ENCODE results near the gene HMCN2.

HMCN2 gene

GRCh38 chr9:130458804-130459067, 193.2 kb downstream of the HMCN2 start:
- Histone ChIP-seq H3K18ac (ENCODE audit: low read depth in 1 of 2, low read length in 2 of 2) (no peak overlapping the region), H3K14ac (ENCODE audit: low read length in 2 of 2) (no peak overlapping the region), H4K91ac (ENCODE audit: low read length) (no peak overlapping the region), H3K4me1 (ENCODE audit: control insufficient read depth, insufficient read depth, low read depth, low read length) (peaks cover 6% of the 10 kb centered on the region), H4K8ac (ENCODE audit: low read length) (no peak overlapping the region), H2AFZ (ENCODE audit: low read depth, low read length) (no peak overlapping the region), H2BK15ac (ENCODE audit: low read depth, poor library complexity, severe bottlenecking) (no peak overlapping the region), H3K4me3 (ENCODE audit: insufficient read depth in 1 of 2, low read depth in 1 of 2, low read length in 2 of 2) (no peak overlapping the region), H3K36me3 (ENCODE audit: control insufficient read depth in 1 of 2, insufficient read depth in 2 of 2, low read depth in 1 of 2, low read length in 2 of 2) (peaks cover 57 to 68% of the 10 kb centered on the region in 2 experiments), H3K27ac (ENCODE audit: low read length, poor library complexity, severe bottlenecking) (no peak overlapping the region), H2BK120ac (ENCODE audit: low read depth, low read length) (no peak overlapping the region), H3K79me1 (replicated peaks; ENCODE audit: low read length, poor library complexity, severe bottlenecking) (peaks cover 6% of the 10 kb centered on the region), H3K9me3 (ENCODE audit: control insufficient read depth, low read length) (no peaks in the 10 kb centered on the region), H2AK5ac (ENCODE audit: low read length, severe bottlenecking) (no peak overlapping the region), H3K23ac (ENCODE audit: low read length in 2 of 2) (no peak overlapping the region), H3K4me2 (ENCODE audit: low read length, poor library complexity, severe bottlenecking) (no peak overlapping the region), H3K27me3 (ENCODE audit: control insufficient read depth in 1 of 2, insufficient read depth in 1 of 2, low read length in 2 of 2) (no peaks in the 10 kb centered on the region), H3K4ac (ENCODE audit: low read depth in 1 of 2, low read length in 2 of 2) (no peak overlapping the region), H3K9ac (ENCODE audit: low read length) (no peak overlapping the region), H2BK5ac (ENCODE audit: low read depth, low read length, poor library complexity, severe bottlenecking) (no peak overlapping the region), H2BK12ac (ENCODE audit: low read length in 2 of 2) (no peak overlapping the region)
- no peak for DNase-seq
- 93% methylated on average over 5 of the region's 5 CpGs for WGBS

- Histone ChIP-seq H2BK120ac (ENCODE audit: low read depth, low read length) (no peak overlapping the region), H2AFZ (ENCODE audit: low read depth, low read length) (no peak overlapping the region), H3K18ac (ENCODE audit: low read depth in 1 of 2, low read length in 2 of 2) (no peak overlapping the region), H3K14ac (ENCODE audit: low read length in 2 of 2) (no peak overlapping the region), H3K9me3 (ENCODE audit: control insufficient read depth, low read length) (no peaks in the 10 kb centered on the region), H2BK15ac (ENCODE audit: low read depth, poor library complexity, severe bottlenecking) (no peak overlapping the region), H3K4me3 (ENCODE audit: insufficient read depth in 1 of 2, low read depth in 1 of 2, low read length in 2 of 2) (no peak overlapping the region), H4K91ac (ENCODE audit: low read length) (no peak overlapping the region), H4K8ac (ENCODE audit: low read length) (no peak overlapping the region), H3K27me3 (ENCODE audit: control insufficient read depth in 1 of 2, insufficient read depth in 1 of 2, low read length in 2 of 2) (no peaks in the 10 kb centered on the region), H3K36me3 (ENCODE audit: control insufficient read depth in 1 of 2, insufficient read depth in 2 of 2, low read depth in 1 of 2, low read length in 2 of 2) (peaks cover 57 to 69% of the 10 kb centered on the region in 2 experiments), H3K4me2 (ENCODE audit: low read length, poor library complexity, severe bottlenecking) (no peak overlapping the region), H2BK5ac (ENCODE audit: low read depth, low read length, poor library complexity, severe bottlenecking) (no peak overlapping the region), H3K27ac (ENCODE audit: low read length, poor library complexity, severe bottlenecking) (no peak overlapping the region), H2BK12ac (ENCODE audit: low read length in 2 of 2) (no peak overlapping the region), H3K79me1 (replicated peaks; ENCODE audit: low read length, poor library complexity, severe bottlenecking) (peaks cover 4% of the 10 kb centered on the region), H2AK5ac (ENCODE audit: low read length, severe bottlenecking) (no peak overlapping the region), H3K4ac (ENCODE audit: low read depth in 1 of 2, low read length in 2 of 2) (no peak overlapping the region), H3K23ac (ENCODE audit: low read length in 2 of 2) (no peak overlapping the region), H3K4me1 (ENCODE audit: control insufficient read depth, insufficient read depth, low read depth, low read length) (peaks cover 2% of the 10 kb centered on the region), H3K9ac (ENCODE audit: low read length) (no peak overlapping the region)
- DNase-seq, result no peak
- 98% methylated on average over 6 of the region's 8 CpGs for WGBS
Measured at GRCh38 chr9:130459151-130459550, 193.6 kb downstream of the HMCN2 start.

- Histone ChIP-seq H3K27ac (ENCODE audit: low read length, poor library complexity, severe bottlenecking) (no peak overlapping the region), H2AFZ (ENCODE audit: low read depth, low read length) (no peak overlapping the region), H3K27me3 (ENCODE audit: control insufficient read depth in 1 of 2, insufficient read depth in 1 of 2, low read length in 2 of 2) (no peaks in the 10 kb centered on the region), H3K18ac (ENCODE audit: low read depth in 1 of 2, low read length in 2 of 2) (no peak overlapping the region), H4K91ac (ENCODE audit: low read length) (no peak overlapping the region), H2BK5ac (ENCODE audit: low read depth, low read length, poor library complexity, severe bottlenecking) (no peak overlapping the region), H4K8ac (ENCODE audit: low read length) (no peak overlapping the region), H3K4ac (ENCODE audit: low read depth in 1 of 2, low read length in 2 of 2) (no peak overlapping the region), H3K9me3 (ENCODE audit: control insufficient read depth, low read length) (no peaks in the 10 kb centered on the region), H3K23ac (ENCODE audit: low read length in 2 of 2) (no peak overlapping the region), H3K79me1 (replicated peaks; ENCODE audit: low read length, poor library complexity, severe bottlenecking) (peaks cover 2% of the 10 kb centered on the region), H3K14ac (ENCODE audit: low read length in 2 of 2) (no peak overlapping the region), H3K4me1 (ENCODE audit: control insufficient read depth, insufficient read depth, low read depth, low read length) (no peaks in the 10 kb centered on the region), H3K36me3 (ENCODE audit: control insufficient read depth in 1 of 2, insufficient read depth in 2 of 2, low read depth in 1 of 2, low read length in 2 of 2) (peaks cover 52 to 74% of the 10 kb centered on the region in 2 experiments), H3K9ac (ENCODE audit: low read length) (no peak overlapping the region), H2BK12ac (ENCODE audit: low read length in 2 of 2) (no peak overlapping the region), H3K4me3 (ENCODE audit: insufficient read depth in 1 of 2, low read depth in 1 of 2, low read length in 2 of 2) (no peak overlapping the region), H3K4me2 (ENCODE audit: low read length, poor library complexity, severe bottlenecking) (no peak overlapping the region), H2BK120ac (ENCODE audit: low read depth, low read length) (no peak overlapping the region), H2BK15ac (ENCODE audit: low read depth, poor library complexity, severe bottlenecking) (no peak overlapping the region), H2AK5ac (ENCODE audit: low read length, severe bottlenecking) (no peak overlapping the region)
- DNase-seq, result no peak
- 83% methylated on average over 11 of the region's 11 CpGs for WGBS
Measured at GRCh38 chr9:130459941-130460669, 194.5 kb downstream of the HMCN2 start.

GRCh38 chr9:130461218-130461630, 195.7 kb downstream of the HMCN2 start:
- peak; percentile 32 for DNase-seq
- H2BK120ac ChIP-seq (ENCODE audit: low read depth, low read length), result no peak overlapping the region
- no peak overlapping the region for H3K4me3 ChIP-seq (ENCODE audit: insufficient read depth in 1 of 2, low read depth in 1 of 2, low read length in 2 of 2)
- no peaks in the 10 kb centered on the region for H3K4me1 ChIP-seq (ENCODE audit: control insufficient read depth, insufficient read depth, low read depth, low read length)
- no peak overlapping the region for H2AK5ac ChIP-seq (ENCODE audit: low read length, severe bottlenecking)
- H2BK12ac ChIP-seq (ENCODE audit: low read length in 2 of 2), result no peak overlapping the region
- H3K18ac ChIP-seq (ENCODE audit: low read depth in 1 of 2, low read length in 2 of 2), result no peak overlapping the region
- H3K4me2 ChIP-seq (ENCODE audit: low read length, poor library complexity, severe bottlenecking), result no peak overlapping the region
- 22% methylated on average over 16 of the region's 22 CpGs for WGBS
- no peak overlapping the region for H3K14ac ChIP-seq (ENCODE audit: low read length in 2 of 2)
- H2BK5ac ChIP-seq (ENCODE audit: low read depth, low read length, poor library complexity, severe bottlenecking), result no peak overlapping the region
- H3K79me1 ChIP-seq (replicated peaks; ENCODE audit: low read length, poor library complexity, severe bottlenecking), result peaks cover 2% of the 10 kb centered on the region
- no peak overlapping the region for H3K27ac ChIP-seq (ENCODE audit: low read length, poor library complexity, severe bottlenecking)
- H3K9me3 ChIP-seq (ENCODE audit: control insufficient read depth, low read length), result no peaks in the 10 kb centered on the region
- no peak overlapping the region for H3K23ac ChIP-seq (ENCODE audit: low read length in 2 of 2)
- peaks cover 55 to 78% of the 10 kb centered on the region in 2 experiments for H3K36me3 ChIP-seq (ENCODE audit: control insufficient read depth in 1 of 2, insufficient read depth in 2 of 2, low read depth in 1 of 2, low read length in 2 of 2)
- no peaks in the 10 kb centered on the region for H3K27me3 ChIP-seq (ENCODE audit: control insufficient read depth in 1 of 2, insufficient read depth in 1 of 2, low read length in 2 of 2)
- H4K91ac ChIP-seq (ENCODE audit: low read length), result no peak overlapping the region
- no peak overlapping the region for H2BK15ac ChIP-seq (ENCODE audit: low read depth, poor library complexity, severe bottlenecking)
- no peak overlapping the region for H3K9ac ChIP-seq (ENCODE audit: low read length)
- no peak overlapping the region for H2AFZ ChIP-seq (ENCODE audit: low read depth, low read length)
- no peak overlapping the region for H4K8ac ChIP-seq (ENCODE audit: low read length)
- H3K4ac ChIP-seq (ENCODE audit: low read depth in 1 of 2, low read length in 2 of 2), result no peak overlapping the region

All from mesenchymal stem cell (in vitro differentiated cells and primary cell).